Liver (tissue), 3 donors: ENCODE measurements around the gene PPP1R2.

Experiments
- GABPA ChIP-seq, 2 donors: IDR thresholded peaks in 1 of 2; conservative IDR thresholded peaks in 1 of 2; 2 replicates each; pipeline ENCODE4 v1.6.1; 2016; ENCODE audit warnings: antibody characterized with exemption in 2 of 2, mild to moderate bottlenecking in 1 of 2, moderate library complexity in 1 of 2
- MAX ChIP-seq: IDR thresholded peaks from 2 replicates; pipeline ENCODE4 v1.6.1; 2016; ENCODE audit warnings: antibody characterized with exemption
- TF ChIP-seq, protein P1 (sequence below): fragments of 150-350 bp; IDR thresholded peaks from 2 replicates; pipeline ENCODE4 v1.5.1; 2017; ENCODE audit warnings: improper control_type of control experiment, low read depth, low read length; ENCODE audit not compliant: missing input control
- TF ChIP-seq, protein P2 (sequence below): IDR thresholded peaks from 2 replicates; pipeline ENCODE4 v1.6.1; 2016; ENCODE audit warnings: antibody characterized with exemption, mild to moderate bottlenecking
- donor health status: healthy.
- donor health status: healthy.

- TF ChIP-seq, protein P1, sequence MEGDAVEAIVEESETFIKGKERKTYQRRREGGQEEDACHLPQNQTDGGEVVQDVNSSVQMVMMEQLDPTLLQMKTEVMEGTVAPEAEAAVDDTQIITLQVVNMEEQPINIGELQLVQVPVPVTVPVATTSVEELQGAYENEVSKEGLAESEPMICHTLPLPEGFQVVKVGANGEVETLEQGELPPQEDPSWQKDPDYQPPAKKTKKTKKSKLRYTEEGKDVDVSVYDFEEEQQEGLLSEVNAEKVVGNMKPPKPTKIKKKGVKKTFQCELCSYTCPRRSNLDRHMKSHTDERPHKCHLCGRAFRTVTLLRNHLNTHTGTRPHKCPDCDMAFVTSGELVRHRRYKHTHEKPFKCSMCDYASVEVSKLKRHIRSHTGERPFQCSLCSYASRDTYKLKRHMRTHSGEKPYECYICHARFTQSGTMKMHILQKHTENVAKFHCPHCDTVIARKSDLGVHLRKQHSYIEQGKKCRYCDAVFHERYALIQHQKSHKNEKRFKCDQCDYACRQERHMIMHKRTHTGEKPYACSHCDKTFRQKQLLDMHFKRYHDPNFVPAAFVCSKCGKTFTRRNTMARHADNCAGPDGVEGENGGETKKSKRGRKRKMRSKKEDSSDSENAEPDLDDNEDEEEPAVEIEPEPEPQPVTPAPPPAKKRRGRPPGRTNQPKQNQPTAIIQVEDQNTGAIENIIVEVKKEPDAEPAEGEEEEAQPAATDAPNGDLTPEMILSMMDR, result no peak
- TF ChIP-seq, protein P2, sequence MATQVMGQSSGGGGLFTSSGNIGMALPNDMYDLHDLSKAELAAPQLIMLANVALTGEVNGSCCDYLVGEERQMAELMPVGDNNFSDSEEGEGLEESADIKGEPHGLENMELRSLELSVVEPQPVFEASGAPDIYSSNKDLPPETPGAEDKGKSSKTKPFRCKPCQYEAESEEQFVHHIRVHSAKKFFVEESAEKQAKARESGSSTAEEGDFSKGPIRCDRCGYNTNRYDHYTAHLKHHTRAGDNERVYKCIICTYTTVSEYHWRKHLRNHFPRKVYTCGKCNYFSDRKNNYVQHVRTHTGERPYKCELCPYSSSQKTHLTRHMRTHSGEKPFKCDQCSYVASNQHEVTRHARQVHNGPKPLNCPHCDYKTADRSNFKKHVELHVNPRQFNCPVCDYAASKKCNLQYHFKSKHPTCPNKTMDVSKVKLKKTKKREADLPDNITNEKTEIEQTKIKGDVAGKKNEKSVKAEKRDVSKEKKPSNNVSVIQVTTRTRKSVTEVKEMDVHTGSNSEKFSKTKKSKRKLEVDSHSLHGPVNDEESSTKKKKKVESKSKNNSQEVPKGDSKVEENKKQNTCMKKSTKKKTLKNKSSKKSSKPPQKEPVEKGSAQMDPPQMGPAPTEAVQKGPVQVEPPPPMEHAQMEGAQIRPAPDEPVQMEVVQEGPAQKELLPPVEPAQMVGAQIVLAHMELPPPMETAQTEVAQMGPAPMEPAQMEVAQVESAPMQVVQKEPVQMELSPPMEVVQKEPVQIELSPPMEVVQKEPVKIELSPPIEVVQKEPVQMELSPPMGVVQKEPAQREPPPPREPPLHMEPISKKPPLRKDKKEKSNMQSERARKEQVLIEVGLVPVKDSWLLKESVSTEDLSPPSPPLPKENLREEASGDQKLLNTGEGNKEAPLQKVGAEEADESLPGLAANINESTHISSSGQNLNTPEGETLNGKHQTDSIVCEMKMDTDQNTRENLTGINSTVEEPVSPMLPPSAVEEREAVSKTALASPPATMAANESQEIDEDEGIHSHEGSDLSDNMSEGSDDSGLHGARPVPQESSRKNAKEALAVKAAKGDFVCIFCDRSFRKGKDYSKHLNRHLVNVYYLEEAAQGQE, result no peak
- no peak for TF ChIP-seq GABPA (IDR thresholded peaks at IDR 0.05 in 1 of 2, conservative IDR thresholded peaks at IDR 0.05 in 1 of 2)
- TF ChIP-seq MAX, result no peak
Measured at GRCh38 chr3:195508185-195508584, 34.9 kb downstream of the PPP1R2 start.
